Panc1 (cell line): ENCODE measurements around the gene BRAF. TPM values are rescaled to one million over a fixed set of nuclear protein-coding genes. Genes with fewer than 3 reads are reported as not detected.

ENCODE experiments used
- ATAC-seq: fragments of 200-7000 bp; cut with Tn5 transposase; 2 replicates; pipeline ENCODE4 v1.9.1; 2020; ENCODE audit warnings: mild to moderate bottlenecking, moderate library complexity
- BruUV-seq: library from RNA; stranded (reverse); fragments of 400-500 nt; replicated peaks from 2 replicates; lab custom pipeline; 2021; lab: Mats Ljungman, UMichigan
- CTCF ChIA-PET: fragments of 300-600 bp; sonication (Branson Sonifier 250); formaldehyde crosslinking; loops from one replicate; lab custom pipeline; 2022; ENCODE audit warnings: antibody characterized with exemption; lab: Charles Lee
- POLR2A ChIA-PET: fragments of 300-600 bp; sonication (Branson Sonifier 250); formaldehyde crosslinking; loops from one replicate; lab custom pipeline; 2022; ENCODE audit warnings: antibody characterized with exemption; lab: Charles Lee
- DNase-seq: peaks from one replicate; pipeline ENCODE4 v3.0.0-alpha.2; 2010; ENCODE audit warnings: low read depth, low spot score
- H3K27ac ChIP-seq: 2 replicates; pipeline ENCODE4 v1.5.1; 2011; ENCODE audit warnings: mild to moderate bottlenecking, low read length, inconsistent platforms
- H3K27me3 ChIP-seq: fragments of 200-500 bp; sonication (Bioruptor generic); 2 replicates; pipeline ENCODE4 v1.6.0; 2014; ENCODE audit warnings: low read length, inconsistent platforms; ENCODE audit not compliant: control insufficient read depth, insufficient read depth
- H3K36me3 ChIP-seq: fragments of 200-500 bp; sonication (Bioruptor generic); 2 replicates; pipeline ENCODE4 v1.5.1; 2014; ENCODE audit warnings: inconsistent platforms, mild to moderate bottlenecking, low read length, moderate library complexity; ENCODE audit not compliant: control insufficient read depth, insufficient read depth
- H3K4me1 ChIP-seq: 2 replicates; pipeline ENCODE4 v1.5.1; 2011; ENCODE audit warnings: inconsistent platforms, mild to moderate bottlenecking, low read length, moderate library complexity; ENCODE audit not compliant: control insufficient read depth, insufficient read depth
- H3K4me3 ChIP-seq, 2 experiments: 2 replicates each; pipeline ENCODE4 v1.5.1; 2011 to 2012; ENCODE audit warnings: low read depth in 2 of 2, low read length in 2 of 2, mild to moderate bottlenecking in 2 of 2, inconsistent platforms in 1 of 2, moderate library complexity in 1 of 2
- H3K9me3 ChIP-seq: fragments of 200-500 bp; sonication (Bioruptor generic); 2 replicates; pipeline ENCODE4 v1.5.1; 2014; ENCODE audit warnings: low read depth, mild to moderate bottlenecking, inconsistent platforms, low read length, moderate library complexity; ENCODE audit not compliant: control insufficient read depth, insufficient read depth
- POLR2AphosphoS5 ChIP-seq: IDR thresholded peaks from 2 replicates; pipeline ENCODE4 v1.6.1; 2012; ENCODE audit warnings: mild to moderate bottlenecking, low read depth, low read length, moderate library complexity
- REST ChIP-seq, 2 experiments: IDR thresholded peaks; 2 replicates each; pipeline ENCODE4 v1.6.1; 2011 to 2012; ENCODE audit warnings: low read depth in 2 of 2, control low read depth in 1 of 2, low read length in 1 of 2, mild to moderate bottlenecking in 1 of 2, moderate library complexity in 1 of 2; ENCODE audit not compliant: insufficient read depth in 1 of 2
- SIN3A ChIP-seq: IDR thresholded peaks from 2 replicates; pipeline ENCODE4 v1.6.1; 2012; ENCODE audit warnings: low read depth, mild to moderate bottlenecking, low read length, moderate library complexity, borderline replicate concordance; ENCODE audit not compliant: insufficient read depth
- TCF7L2 ChIP-seq: IDR thresholded peaks from 2 replicates; pipeline ENCODE4 v1.6.1; 2011; ENCODE audit warnings: mild to moderate bottlenecking, low read depth, low read length, inconsistent platforms
- in situ Hi-C: cut with HindIII; loops from 2 replicates; pipeline ENCODE4 v1.10.0; 2016; ENCODE audit warnings: low sequenced_read_pairs, low pct_unique_long_range_greater_than_20kb
- intact Hi-C: fragments of 100-400 bp; cut with micrococcal nuclease; formaldehyde crosslinking; loops from one replicate; pipeline ENCODE4 v1.10.0; 2022; ENCODE audit not compliant: unreplicated experiment
- total RNA-seq: library from RNA; stranded (reverse); gene quantifications from one replicate; pipeline ENCODE4 v1.2.1, GENCODE V29; 2021; ENCODE audit not compliant: unreplicated experiment
- TF ChIP-seq, protein P1 (sequence below): fragments of 450-650 bp; IDR thresholded peaks from 2 replicates; pipeline ENCODE4 v1.5.1; 2017; ENCODE audit warnings: mild to moderate bottlenecking

Gene BRAF
- total RNA-seq, 1 experiment from 2014 or later, result 26.3 TPM

DNA sequence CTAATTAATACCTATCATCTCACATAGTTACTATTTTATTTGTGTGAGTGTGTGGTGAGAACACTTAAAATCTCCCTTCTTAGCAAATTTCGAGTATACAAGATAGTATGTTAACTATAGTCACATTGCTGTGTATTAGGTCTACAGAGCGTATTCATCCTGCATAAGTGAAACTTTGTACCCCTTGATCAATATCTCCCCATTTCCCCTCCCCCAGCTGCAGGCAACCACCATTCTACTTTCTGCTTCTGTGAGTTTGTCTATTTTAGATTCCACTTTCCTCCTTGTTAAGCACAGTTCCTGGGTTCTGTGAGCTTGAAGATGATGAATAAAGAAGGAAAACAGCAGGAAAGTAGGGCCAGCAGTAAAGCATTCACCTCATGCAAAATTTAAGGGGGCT is 47.6 kb upstream of the BRAF start:
- H3K27ac ChIP-seq, result no peak overlapping the region
- no peak for TF ChIP-seq TCF7L2
- no peak for TF ChIP-seq POLR2AphosphoS5
- no peak for TF ChIP-seq REST (IDR thresholded peaks at IDR 0.05; ENCODE audit: insufficient read depth in 1 of 2, low read depth in 2 of 2, low read length in 1 of 2)
- TF ChIP-seq, protein P1, sequence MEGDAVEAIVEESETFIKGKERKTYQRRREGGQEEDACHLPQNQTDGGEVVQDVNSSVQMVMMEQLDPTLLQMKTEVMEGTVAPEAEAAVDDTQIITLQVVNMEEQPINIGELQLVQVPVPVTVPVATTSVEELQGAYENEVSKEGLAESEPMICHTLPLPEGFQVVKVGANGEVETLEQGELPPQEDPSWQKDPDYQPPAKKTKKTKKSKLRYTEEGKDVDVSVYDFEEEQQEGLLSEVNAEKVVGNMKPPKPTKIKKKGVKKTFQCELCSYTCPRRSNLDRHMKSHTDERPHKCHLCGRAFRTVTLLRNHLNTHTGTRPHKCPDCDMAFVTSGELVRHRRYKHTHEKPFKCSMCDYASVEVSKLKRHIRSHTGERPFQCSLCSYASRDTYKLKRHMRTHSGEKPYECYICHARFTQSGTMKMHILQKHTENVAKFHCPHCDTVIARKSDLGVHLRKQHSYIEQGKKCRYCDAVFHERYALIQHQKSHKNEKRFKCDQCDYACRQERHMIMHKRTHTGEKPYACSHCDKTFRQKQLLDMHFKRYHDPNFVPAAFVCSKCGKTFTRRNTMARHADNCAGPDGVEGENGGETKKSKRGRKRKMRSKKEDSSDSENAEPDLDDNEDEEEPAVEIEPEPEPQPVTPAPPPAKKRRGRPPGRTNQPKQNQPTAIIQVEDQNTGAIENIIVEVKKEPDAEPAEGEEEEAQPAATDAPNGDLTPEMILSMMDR, result no peak
- no peak for TF ChIP-seq SIN3A
- DNase-seq, result no peak
- no peak overlapping the region for H3K4me3 ChIP-seq
- in situ Hi-C loops, result no loop called here
- no peaks in the 10 kb centered on the region for H3K9me3 ChIP-seq
- intact Hi-C loops, result no loop called here
- POLR2A ChIA-PET, result no interaction called here
- H3K27me3 ChIP-seq, result no peaks in the 10 kb centered on the region
- ATAC-seq, result no peak
- CTCF ChIA-PET, result interaction anchor here (0.7 kb wide), 1 partner anchor 100 kb away, joined by 5 read pairs; no protein-coding TSS in a partner anchor
- no peaks in the 10 kb centered on the region for H3K4me1 ChIP-seq
- no TSS peak for BruUV-seq
- no peaks in the 10 kb centered on the region for H3K36me3 ChIP-seq

- ATAC-seq (no peak), DNase-seq (no peak)
- ChIA-PET CTCF (no interaction called here), POLR2A (interaction anchor here (0.6 kb wide), 1 partner anchor 275 kb away, joined by 3 read pairs; no protein-coding TSS in a partner anchor)
- TF ChIP-seq SIN3A, result no peak
- TF ChIP-seq POLR2AphosphoS5, result no peak
- TF ChIP-seq TCF7L2, result no peak
- no peak for TF ChIP-seq REST (IDR thresholded peaks at IDR 0.05; ENCODE audit: insufficient read depth in 1 of 2, low read depth in 2 of 2, low read length in 1 of 2)
- TF ChIP-seq, protein P1, result no peak
- no TSS peak for BruUV-seq
- no peaks in the 10 kb centered on the region for H3K36me3 ChIP-seq
- no peak overlapping the region for H3K27ac ChIP-seq
- no peak overlapping the region for H3K4me3 ChIP-seq
- no peaks in the 10 kb centered on the region for H3K27me3 ChIP-seq
- in situ Hi-C loops, result no loop called here
- no peaks in the 10 kb centered on the region for H3K4me1 ChIP-seq
- intact Hi-C loops, result no loop called here
- no peaks in the 10 kb centered on the region for H3K9me3 ChIP-seq
Observed at GRCh38 chr7:140967438-140967837, 42.7 kb upstream of the BRAF start.
